OCI-LY7 (cell line): ENCODE measurements around the gene RGS4. TPM values are rescaled to one million over a fixed set of nuclear protein-coding genes. Genes with fewer than 3 reads are reported as not detected.

Experiments used
- BruUV-seq: library from RNA; stranded (reverse); fragments of 400-500 nt; replicated peaks from 2 replicates; lab custom pipeline; 2021; lab: Mats Ljungman, UMichigan
- CTCF ChIA-PET: fragments of 300-600 bp; sonication (Branson Sonifier 250); formaldehyde crosslinking; loops from one replicate; lab custom pipeline; 2022; ENCODE audit warnings: antibody characterized with exemption; ENCODE audit not compliant: unreplicated experiment; lab: Charles Lee
- POLR2A ChIA-PET: fragments of 300-600 bp; sonication (Branson Sonifier 250); formaldehyde crosslinking; loops from one replicate; lab custom pipeline; 2022; ENCODE audit warnings: antibody characterized with exemption; lab: Charles Lee
- DNase-seq: peaks from one replicate; pipeline ENCODE4 v3.0.0-alpha.2; 2015; ENCODE audit warnings: low spot score
- H2AFZ ChIP-seq: fragments of 200-600 bp; sonication (generic), shearing (Covaris generic); 2 replicates; pipeline ENCODE4 v1.6.1; 2014; ENCODE audit warnings: mild to moderate bottlenecking, antibody characterized with exemption, low read length, moderate library complexity
- H3K27ac ChIP-seq: fragments of 200-600 bp; sonication (generic); 2 replicates; pipeline ENCODE4 v1.5.1; 2014; ENCODE audit warnings: mixed run types, low read depth, mild to moderate bottlenecking, moderate library complexity, low read length, inconsistent platforms; ENCODE audit not compliant: poor library complexity, severe bottlenecking
- H3K36me3 ChIP-seq: fragments of 200-600 bp; sonication (generic); 2 replicates; pipeline ENCODE4 v1.6.1; 2014; ENCODE audit warnings: mild to moderate bottlenecking, antibody characterized with exemption, low read length, moderate library complexity, mixed read lengths; ENCODE audit not compliant: insufficient read depth
- H3K4me1 ChIP-seq: fragments of 200-600 bp; sonication (generic); 2 replicates; pipeline ENCODE4 v1.5.1; 2014; ENCODE audit warnings: mild to moderate bottlenecking, low read length; ENCODE audit not compliant: insufficient read depth, poor library complexity, severe bottlenecking
- H3K4me2 ChIP-seq: fragments of 200-600 bp; sonication (generic); 2 replicates; pipeline ENCODE4 v1.6.1; 2014; ENCODE audit warnings: mild to moderate bottlenecking, low read length
- H3K4me3 ChIP-seq: fragments of 200-600 bp; sonication (generic); 2 replicates; pipeline ENCODE4 v1.5.1; 2014; ENCODE audit warnings: mild to moderate bottlenecking, low read depth, low read length; ENCODE audit not compliant: poor library complexity, severe bottlenecking
- H3K79me2 ChIP-seq: fragments of 200-600 bp; sonication (generic); 2 replicates; pipeline ENCODE4 v1.6.1; 2016; ENCODE audit warnings: low read depth, mild to moderate bottlenecking, low read length, moderate library complexity, mixed read lengths; ENCODE audit not compliant: insufficient read depth
- H3K9me2 ChIP-seq: fragments of 200-600 bp; sonication (generic); 2 replicates; pipeline ENCODE4 v1.6.1; 2016; ENCODE audit warnings: mild to moderate bottlenecking, low read length, mixed read lengths; ENCODE audit not compliant: insufficient read depth
- H3K9me3 ChIP-seq: fragments of 200-600 bp; sonication (generic); 2 replicates; pipeline ENCODE4 v1.6.1; 2014; ENCODE audit warnings: mild to moderate bottlenecking, mixed run types, low read length, mixed read lengths
- H4K20me1 ChIP-seq: fragments of 200-600 bp; sonication (generic); 2 replicates; pipeline ENCODE4 v1.6.1; 2014; ENCODE audit warnings: mild to moderate bottlenecking, antibody characterized with exemption, low read length, moderate library complexity, mixed read lengths; ENCODE audit not compliant: insufficient read depth
- CTCF ChIP-seq: fragments of 200-600 bp; sonication (generic); conservative IDR thresholded peaks from 2 replicates; pipeline ENCODE4 v1.5.1; 2014; ENCODE audit warnings: mild to moderate bottlenecking, antibody characterized with exemption, low read length, moderate library complexity, mixed read lengths
- EZH2phosphoT487 ChIP-seq: fragments of 200-600 bp; sonication (generic); IDR thresholded peaks from 2 replicates; pipeline ENCODE4 v1.6.1; 2018; ENCODE audit warnings: low read depth, borderline replicate concordance, mild to moderate bottlenecking, mixed run types, antibody characterized with exemption, low read length, moderate library complexity, mixed read lengths
- intact Hi-C: fragments of 100-400 bp; cut with micrococcal nuclease; formaldehyde crosslinking; loops from one replicate; pipeline ENCODE4 v1.10.0; 2022; ENCODE audit not compliant: unreplicated experiment
- total RNA-seq, 2 experiments: library from RNA; depleted of rRNA in 1 of 2; stranded (reverse); fragments of >200 nt in 1 of 2; shearing (Covaris generic) in 1 of 2; gene quantifications; 2 replicates each; pipeline ENCODE4 v1.2.3, GENCODE V29; 2014 to 2022

RGS4 gene
- total RNA-seq, 2 experiments from 2014 or later: not detected

- intact Hi-C loops: no loop called here
- H3K9me3 ChIP-seq: no peaks in the 10 kb centered on the region
- H3K27ac ChIP-seq: no peak overlapping the region
- no peak for DNase-seq
- POLR2A ChIA-PET: interaction anchor here (0.7 kb wide), 1 partner anchor 51 kb away, joined by 3 read pairs; no protein-coding TSS in a partner anchor
- H4K20me1 ChIP-seq: no peaks in the 10 kb centered on the region
- H2AFZ ChIP-seq: no peak overlapping the region
- CTCF ChIA-PET: no interaction called here
- no peaks in the 10 kb centered on the region for H3K36me3 ChIP-seq
- TF ChIP-seq CTCF (no peak), EZH2phosphoT487 (no peak)
- BruUV-seq: no TSS peak
- no peaks in the 10 kb centered on the region for H3K4me1 ChIP-seq
- no peak overlapping the region for H3K4me3 ChIP-seq
- no peaks in the 10 kb centered on the region for H3K9me2 ChIP-seq
- H3K79me2 ChIP-seq: no peaks in the 10 kb centered on the region
- no peak overlapping the region for H3K4me2 ChIP-seq
Observed at GRCh38 chr1:163107655-163108054, 38.5 kb downstream of the RGS4 start.

- intact Hi-C loops: no loop called here
- TF ChIP-seq CTCF: no peak
Observed at GRCh38 chr1:163115887-163116286, 46.7 kb downstream of the RGS4 start.

GRCh38 chr1:163119707-163120106, 50.5 kb downstream of the RGS4 start:
- no TSS peak for BruUV-seq
- Histone ChIP-seq H2AFZ (no peak overlapping the region), H3K79me2 (no peaks in the 10 kb centered on the region), H3K4me3 (no peak overlapping the region), H3K4me1 (no peaks in the 10 kb centered on the region), H3K9me2 (no peaks in the 10 kb centered on the region; the same call in 1 of the 2 replicates), H4K20me1 (no peaks in the 10 kb centered on the region), H3K9me3 (no peaks in the 10 kb centered on the region), H3K27ac (no peak overlapping the region), H3K36me3 (no peaks in the 10 kb centered on the region), H3K4me2 (no peak overlapping the region)
- no peak for TF ChIP-seq EZH2phosphoT487
- no peak for TF ChIP-seq CTCF
- intact Hi-C loops: no loop called here
- no peak for DNase-seq
- ChIA-PET POLR2A (no interaction called here), CTCF (no interaction called here)

More at GRCh38 chr1:163115887-163116286, 46.7 kb downstream of the RGS4 start:
- H3K79me2 ChIP-seq: no peaks in the 10 kb centered on the region
- no peak overlapping the region for H3K27ac ChIP-seq
- no peak overlapping the region for H3K4me3 ChIP-seq
- BruUV-seq: no TSS peak
- no peak overlapping the region for H3K4me2 ChIP-seq
- H3K4me1 ChIP-seq: no peaks in the 10 kb centered on the region
- DNase-seq: no peak
- POLR2A ChIA-PET: no interaction called here
- H3K9me3 ChIP-seq: no peaks in the 10 kb centered on the region
- no peaks in the 10 kb centered on the region for H3K36me3 ChIP-seq
- no peaks in the 10 kb centered on the region for H4K20me1 ChIP-seq
- no peak overlapping the region for H2AFZ ChIP-seq
- H3K9me2 ChIP-seq: no peaks in the 10 kb centered on the region; the same call in 1 of the 2 replicates
- CTCF ChIA-PET: no interaction called here
